NCI-H2107 treated with DMSO at 0.1 percent for 48 hours (cell line): ENCODE results near the gene INSC.

Experiments used
- DNase-seq: peaks from one replicate; lab custom pipeline; 2025; ENCODE audit not compliant: unreplicated experiment; lab: John Stamatoyannopoulos, UW

INSC gene

DNA sequence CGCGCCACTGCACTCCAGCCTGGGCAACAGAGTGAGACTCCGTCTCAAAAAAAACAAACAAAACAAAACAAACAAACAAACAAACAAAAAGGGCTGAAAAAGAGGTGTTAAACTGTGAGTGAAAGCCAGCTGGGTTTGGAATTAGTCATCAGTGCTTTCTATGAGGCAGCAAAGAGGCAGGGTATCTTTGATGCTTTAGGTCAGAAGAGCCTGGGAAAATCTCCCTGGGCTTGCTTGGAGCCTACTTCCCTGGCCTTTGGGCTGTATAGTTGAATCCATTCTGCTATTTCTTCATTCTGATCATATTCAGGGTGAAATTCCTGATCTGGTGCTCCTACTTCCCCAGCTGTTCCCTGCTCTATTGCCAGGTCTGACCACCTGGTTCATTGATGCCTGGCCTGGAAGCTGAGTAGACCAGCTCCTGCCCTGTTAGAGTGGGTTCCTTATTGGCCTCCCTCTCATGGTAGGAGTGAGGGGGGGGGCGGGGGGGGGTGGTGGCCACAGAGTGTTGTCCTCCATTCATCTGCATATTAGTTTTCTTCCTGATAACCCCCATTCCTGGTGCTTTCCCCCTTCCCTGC lies 65.6 kb downstream of the INSC start:
- no peak for DNase-seq

GRCh38 chr11:15182372-15182771 lies 67.6 kb downstream of the INSC start:
- DNase-seq, result no peak

- no peak for DNase-seq
These were observed 70.3 kb downstream of the INSC start for GRCh38 chr11:15185021-15185420.

DNA sequence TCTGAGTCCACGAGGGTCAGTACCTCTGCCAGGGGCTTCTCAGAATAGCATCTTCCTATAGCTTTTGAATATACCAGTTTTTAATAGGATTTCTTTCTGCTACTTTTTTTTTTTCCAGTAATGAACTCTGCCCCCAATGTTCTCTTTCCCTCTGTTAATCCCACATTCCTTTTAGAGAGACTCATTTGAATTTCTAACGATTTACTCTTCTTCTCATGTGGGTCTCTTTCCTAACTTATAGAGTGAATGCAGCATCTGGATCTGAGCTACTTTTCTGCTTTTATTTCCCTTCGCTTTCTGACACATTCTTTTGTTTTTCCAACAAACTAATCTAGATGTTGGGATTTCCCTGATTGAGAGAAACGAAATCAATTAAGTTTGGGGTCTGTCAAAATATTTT lies 71.4 kb downstream of the INSC start:
- no peak for DNase-seq

DNA sequence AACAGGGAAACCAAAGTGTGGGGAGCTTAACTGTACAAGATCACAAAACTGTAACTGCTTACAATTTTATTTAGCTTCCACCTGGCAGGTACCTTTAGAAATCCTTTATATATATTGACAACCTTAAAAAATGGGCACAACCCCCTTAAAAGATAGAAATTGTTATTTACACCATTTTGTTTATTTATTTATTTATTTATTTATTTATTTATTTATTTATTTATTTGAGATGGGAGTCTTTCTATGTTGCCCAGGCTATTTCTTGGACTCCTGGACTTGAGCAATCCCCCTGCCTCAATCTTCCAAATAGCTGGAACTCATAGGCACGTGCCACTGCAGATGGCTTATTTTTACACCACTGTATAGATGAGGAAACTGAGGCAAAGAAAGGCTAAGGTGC lies 74.5 kb downstream of the INSC start:
- DNase-seq, result no peak

DNA sequence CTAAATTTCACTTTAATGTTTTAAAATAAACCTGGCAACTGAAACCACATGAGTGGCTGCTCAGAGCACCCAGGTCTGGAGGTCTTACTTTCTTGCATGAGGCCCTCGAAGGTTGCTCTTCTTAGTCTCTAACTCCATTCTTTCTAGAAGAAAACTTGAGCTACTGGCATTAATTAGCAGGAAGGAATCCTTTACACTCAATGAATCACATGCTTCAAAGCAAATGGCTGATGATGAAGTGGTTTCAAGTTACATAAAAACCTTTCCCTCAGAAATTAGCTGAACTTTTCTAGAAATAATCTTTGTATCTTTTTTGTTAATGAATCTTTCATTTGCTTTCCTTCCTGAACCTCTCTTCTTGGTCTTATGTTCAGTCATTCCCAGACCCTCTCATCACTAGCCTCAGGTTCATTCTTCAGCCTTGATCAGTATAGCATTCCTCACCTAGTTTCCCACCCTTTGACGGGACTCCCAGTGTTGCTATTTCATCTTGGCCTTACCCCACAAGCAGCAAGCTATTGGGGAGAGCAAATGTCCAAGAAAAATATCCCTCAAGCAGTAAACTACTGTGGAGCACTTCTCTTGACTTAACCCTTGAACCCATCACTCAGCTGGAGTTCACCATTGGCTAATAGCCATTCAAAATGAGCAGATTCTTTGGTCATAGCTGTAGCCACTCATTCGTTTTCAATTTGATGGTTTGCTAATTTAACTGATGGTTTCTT lies 75.1 kb downstream of the INSC start:
- DNase-seq, result no peak

GRCh38 chr11:15190611-15191010 lies 75.9 kb downstream of the INSC start:
- no peak for DNase-seq

DNA sequence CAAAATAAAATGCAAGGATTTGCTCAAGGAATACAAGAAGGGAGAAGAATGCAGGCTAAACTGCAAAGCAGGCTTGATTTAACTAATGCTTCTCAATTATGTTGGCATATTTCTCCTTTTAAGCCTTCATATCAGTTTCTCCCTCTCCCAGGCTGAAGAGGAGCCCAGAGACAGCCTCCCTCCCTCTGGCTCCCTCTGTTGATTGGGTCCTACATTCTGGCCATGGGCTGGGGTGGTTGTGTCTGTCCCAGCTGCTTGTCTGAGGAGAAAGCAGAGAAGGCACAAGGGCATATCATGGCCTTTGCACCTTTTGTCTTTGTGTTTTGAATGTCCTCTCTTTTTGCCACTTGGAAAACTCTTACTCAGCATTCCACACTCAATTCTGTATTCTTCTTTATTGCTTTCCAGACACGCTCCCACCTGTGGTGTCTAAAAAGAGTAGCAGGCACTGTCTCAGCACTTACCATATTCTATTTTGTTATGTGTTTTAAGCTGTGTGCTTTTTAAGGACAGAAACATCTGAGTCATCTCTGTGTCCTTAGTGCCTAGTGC lies 77.4 kb downstream of the INSC start:
- DNase-seq, result no peak

- DNase-seq, result no peak
These were observed 80.1 kb downstream of the INSC start for GRCh38 chr11:15194671-15195415.

DNA sequence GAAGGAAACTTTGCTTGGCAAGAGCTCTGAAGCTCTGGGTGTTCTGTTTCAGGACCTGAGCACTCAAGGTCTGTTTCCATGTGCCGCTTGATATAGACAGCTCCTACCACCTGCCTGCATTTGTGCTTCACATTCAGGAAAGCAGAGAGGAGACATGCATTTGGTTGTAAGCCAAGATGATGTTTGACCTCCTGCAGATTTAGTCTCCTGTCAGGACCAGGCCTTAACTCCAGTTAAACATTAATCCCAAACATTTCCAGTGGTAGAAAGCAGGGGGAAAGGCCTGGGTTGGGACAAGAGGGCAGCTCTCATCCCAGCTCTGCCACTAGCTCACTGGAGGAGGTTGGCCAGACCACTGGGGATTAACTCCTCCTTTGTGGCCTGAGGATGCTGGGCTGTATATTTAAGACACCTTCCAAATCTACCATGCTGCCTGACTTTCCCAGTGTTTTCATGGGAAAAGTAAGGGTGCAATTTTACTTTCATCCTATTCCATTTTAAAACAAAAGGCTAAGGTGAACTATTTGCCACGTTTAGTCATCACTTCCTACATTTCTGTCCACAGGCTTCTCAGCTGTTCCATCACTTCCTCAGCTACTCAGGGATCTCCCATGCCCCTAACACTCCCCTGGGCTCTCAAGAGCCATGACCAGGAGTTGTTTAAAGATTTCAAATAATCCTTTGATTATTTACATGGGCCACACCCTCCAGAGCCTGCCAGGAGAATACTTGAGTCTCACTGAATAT lies 80.9 kb downstream of the INSC start:
- DNase-seq, result peak; percentile 19

DNA sequence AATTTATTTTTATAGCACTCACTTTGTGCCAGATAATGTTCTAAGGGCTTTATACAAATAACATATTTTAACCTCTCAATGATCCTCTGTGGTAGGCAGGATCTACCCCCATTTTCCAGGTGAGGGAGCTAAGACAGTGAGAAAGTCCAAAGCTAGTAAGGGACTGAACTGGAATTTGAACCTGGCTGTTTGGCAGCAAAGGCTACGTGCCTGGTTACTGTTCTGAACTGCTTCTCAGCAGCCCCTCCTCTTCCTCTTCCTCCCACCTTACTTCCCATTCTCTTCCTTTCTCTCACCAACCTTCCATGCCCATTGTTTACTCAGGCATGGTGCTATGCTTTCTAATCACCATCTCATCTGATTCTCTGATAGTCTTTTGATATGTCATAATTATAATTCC lies 82.0 kb downstream of the INSC start:
- DNase-seq, result no peak

GRCh38 chr11:15197696-15198095 lies 83.0 kb downstream of the INSC start:
- no peak for DNase-seq

GRCh38 chr11:15198284-15198683 lies 83.6 kb downstream of the INSC start:
- DNase-seq, result no peak

DNA sequence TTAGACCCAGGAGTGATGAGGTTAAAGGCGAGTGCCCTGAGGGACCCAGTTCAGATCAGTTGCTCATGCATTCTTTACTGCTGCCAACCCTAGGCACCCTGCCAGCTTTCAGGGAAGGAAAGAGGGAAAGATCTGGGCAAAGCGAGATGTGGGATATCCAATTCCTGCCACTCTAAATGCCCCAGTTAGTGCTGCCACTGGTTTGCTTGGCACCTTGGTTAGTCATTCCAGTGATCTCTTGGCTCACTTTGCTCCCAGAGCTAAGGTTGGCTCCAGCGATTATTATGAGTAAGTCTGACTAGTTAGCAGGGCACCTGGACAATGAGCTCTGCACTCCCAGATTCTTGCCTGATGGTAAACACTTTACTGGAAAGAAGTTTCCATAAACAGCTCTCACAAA lies 85.0 kb downstream of the INSC start:
- peak; percentile 37 for DNase-seq

DNA sequence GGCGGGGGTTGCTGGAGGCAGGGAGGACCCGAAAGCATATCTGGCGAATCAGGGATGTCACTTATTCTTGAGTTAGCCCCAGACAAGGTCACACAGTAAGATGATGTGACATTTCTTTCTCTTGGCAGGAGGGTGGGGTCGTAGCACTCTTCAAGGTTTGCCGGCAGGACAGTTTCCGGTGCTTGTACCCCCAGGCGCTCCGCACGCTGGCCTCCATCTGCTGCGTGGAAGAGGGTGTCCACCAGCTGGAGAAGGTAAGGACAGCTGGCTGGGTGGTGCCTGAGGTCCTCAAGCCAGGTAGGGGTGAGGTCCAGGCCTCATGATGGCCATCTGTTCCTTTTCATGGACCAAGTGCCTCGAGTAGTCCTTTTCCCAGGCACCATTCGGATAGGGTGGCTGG lies 86.0 kb downstream of the INSC start:
- no peak for DNase-seq

GRCh38 chr11:15201586-15201985 lies 86.9 kb downstream of the INSC start:
- DNase-seq, result no peak

- no peak for DNase-seq
These were observed 87.9 kb downstream of the INSC start for GRCh38 chr11:15202626-15203025.

DNA sequence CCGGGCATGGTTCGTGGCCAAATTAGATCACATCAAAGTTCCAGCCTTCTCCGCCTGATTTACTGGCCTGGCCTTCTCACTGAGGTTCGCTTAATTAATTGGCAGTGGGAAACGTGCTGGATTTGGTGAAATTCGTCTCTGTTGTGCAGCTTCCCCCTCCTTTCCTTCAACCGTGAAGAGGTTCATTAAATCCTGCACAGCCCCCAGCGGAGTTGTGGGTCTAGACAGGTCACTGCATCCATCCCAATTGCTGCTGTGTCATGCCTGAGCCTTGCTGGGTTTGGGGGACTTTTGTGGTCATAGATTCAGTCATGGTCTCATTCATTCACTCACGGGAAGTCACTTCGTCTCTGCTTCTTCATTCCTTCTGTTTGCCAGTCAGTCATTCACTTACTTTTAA lies 90.0 kb downstream of the INSC start:
- DNase-seq, result no peak

DNA sequence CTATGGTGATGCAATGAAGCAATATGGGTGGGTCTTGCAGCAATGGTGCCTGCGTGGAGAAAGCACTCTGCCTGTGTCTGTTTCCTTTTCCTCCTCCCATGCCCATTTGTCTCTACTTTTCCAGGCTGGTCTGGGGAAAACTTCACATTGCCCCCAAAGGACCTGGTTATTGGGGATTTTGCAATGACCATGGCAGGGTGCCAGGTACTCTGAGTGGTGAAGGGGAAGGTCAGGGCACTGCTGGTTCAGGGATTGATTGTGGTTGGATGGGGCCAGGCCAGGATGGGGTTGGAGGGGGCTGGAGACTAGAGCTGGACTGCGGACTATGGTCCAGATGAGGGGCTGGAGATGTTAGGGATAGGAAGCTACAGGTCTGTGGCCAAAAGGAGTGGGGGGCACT lies 92.1 kb downstream of the INSC start:
- no peak for DNase-seq

- DNase-seq, result peak; percentile 47
These were observed 93.9 kb downstream of the INSC start for GRCh38 chr11:15208378-15209222.
